Measurements from ENCODE around the gene DGCR6L. TPM values are rescaled to one million over a fixed set of nuclear protein-coding genes. Genes with fewer than 3 reads are reported as not detected.
"Not testable (repeated sequence)": the region's sequence is repeated elsewhere in the genome, so short reads cannot be mapped to it uniquely, and the experiment has no call there.

Gene DGCR6L
- total RNA-seq, 1 donor from 2014 or later, result 12.4 TPM

GRCh38 chr22:20290578-20291248, 29.1 kb downstream of the DGCR6L start:
- H3K27me3 Mint-ChIP-seq, result no peaks in the 10 kb centered on the region
- CTCF ChIA-PET, result interaction anchor here (1.8 kb wide), 1 partner anchor 134 kb away, joined by 4 read pairs; no protein-coding TSS in a partner anchor
- no peaks in the 10 kb centered on the region for H3K36me3 Mint-ChIP-seq (ENCODE audit: low read depth)
- H3K27ac Mint-ChIP-seq, result no peak overlapping the region
- no peak for DNase-seq
- intact Hi-C loops (cut with micrococcal nuclease), result no loop called here
- POLR2A ChIA-PET, result no interaction called here
- no peak overlapping the region for H3K4me3 Mint-ChIP-seq
- peaks cover 9% of the 10 kb centered on the region for H3K4me1 Mint-ChIP-seq
- no peak for ATAC-seq (ENCODE audit: low read depth)
- no peaks in the 10 kb centered on the region for H3K9me3 Mint-ChIP-seq
- no peak for TF ChIP-seq CTCF (IDR thresholded peaks at IDR 0.05)

GRCh38 chr22:20290045-20290392, 29.8 kb downstream of the DGCR6L start:
- Mint-ChIP-seq H3K9me3 (no peaks in the 10 kb centered on the region), H3K4me3 (no peak overlapping the region), H3K36me3 (ENCODE audit: low read depth) (no peaks in the 10 kb centered on the region), H3K27me3 (no peaks in the 10 kb centered on the region), H3K27ac (no peak overlapping the region), H3K4me1 (peaks cover 9% of the 10 kb centered on the region)
- no peak for TF ChIP-seq CTCF (IDR thresholded peaks at IDR 0.05)
- POLR2A ChIA-PET, result no interaction called here
- DNase-seq (no peak), ATAC-seq (ENCODE audit: low read depth) (no peak)
- intact Hi-C loops (cut with micrococcal nuclease), result no loop called here
- CTCF ChIA-PET, result no interaction called here

GRCh38 chr22:20289182-20290044, 30.4 kb downstream of the DGCR6L start:
- intact Hi-C loops (cut with micrococcal nuclease), result loop anchor here (5.0 kb wide), 1 partner anchor 52 kb away; no protein-coding TSS in a partner anchor
- POLR2A ChIA-PET; CTCF ChIA-PET; H3K9me3 Mint-ChIP-seq; H3K4me1 Mint-ChIP-seq; DNase-seq; H3K36me3 Mint-ChIP-seq (ENCODE audit: low read depth); H3K27me3 Mint-ChIP-seq; H3K27ac Mint-ChIP-seq; H3K4me3 Mint-ChIP-seq; ATAC-seq (ENCODE audit: low read depth): not testable (repeated sequence)

- H3K9me3 Mint-ChIP-seq; H3K4me1 Mint-ChIP-seq; ATAC-seq (ENCODE audit: low read depth); H3K36me3 Mint-ChIP-seq (ENCODE audit: low read depth); H3K27me3 Mint-ChIP-seq; POLR2A ChIA-PET; H3K27ac Mint-ChIP-seq; H3K4me3 Mint-ChIP-seq; DNase-seq: not testable (repeated sequence)
- intact Hi-C loops (cut with micrococcal nuclease), result loop anchor here (5.0 kb wide), 1 partner anchor 50 kb away; no protein-coding TSS in a partner anchor
- CTCF ChIA-PET, result interaction anchor here (1.8 kb wide), 1 partner anchor 130 kb away, joined by 9 read pairs; no protein-coding TSS in a partner anchor
Observed at GRCh38 chr22:20286784-20287423, 33.0 kb downstream of the DGCR6L start.

- POLR2A ChIA-PET; DNase-seq; ATAC-seq (ENCODE audit: low read depth); H3K27me3 Mint-ChIP-seq; H3K4me3 Mint-ChIP-seq; H3K4me1 Mint-ChIP-seq; H3K9me3 Mint-ChIP-seq; H3K27ac Mint-ChIP-seq; H3K36me3 Mint-ChIP-seq (ENCODE audit: low read depth): not testable (repeated sequence)
- CTCF ChIA-PET, result interaction anchor here (1.8 kb wide), 1 partner anchor 129 kb away, joined by 9 read pairs; no protein-coding TSS in a partner anchor
- intact Hi-C loops (cut with micrococcal nuclease), result loop anchor here (5.0 kb wide), 1 partner anchor 49 kb away; no protein-coding TSS in a partner anchor
Observed at GRCh38 chr22:20286312-20286660, 33.6 kb downstream of the DGCR6L start.

- CTCF ChIA-PET, result interaction anchor here (1.8 to 2.5 kb wide), 2 partner anchors 128 to 129 kb away, joined by 9 to 18 read pairs; no protein-coding TSS in a partner anchor
- POLR2A ChIA-PET; H3K27ac Mint-ChIP-seq; H3K27me3 Mint-ChIP-seq; H3K4me1 Mint-ChIP-seq; H3K9me3 Mint-ChIP-seq; H3K4me3 Mint-ChIP-seq; H3K36me3 Mint-ChIP-seq (ENCODE audit: low read depth): not testable (repeated sequence)
- TF ChIP-seq CTCF (IDR thresholded peaks at IDR 0.05), result peak; percentile 44
- ATAC-seq (ENCODE audit: low read depth), result peak; percentile 91
- peak; percentile 83 for DNase-seq
- intact Hi-C loops (cut with micrococcal nuclease), result loop anchor here (1.0 to 5.0 kb wide), 2 partner anchors 48 to 315 kb away; no protein-coding TSS in a partner anchor
Observed at GRCh38 chr22:20285473-20286311, 34.2 kb downstream of the DGCR6L start.
